ENCODE results near the gene GULP1. TPM values are rescaled to one million over a fixed set of nuclear protein-coding genes. Genes with fewer than 3 reads are reported as not detected.

The GULP1 gene
- total RNA-seq, 1 donor from 2014 or later = 49.0 TPM

DNA sequence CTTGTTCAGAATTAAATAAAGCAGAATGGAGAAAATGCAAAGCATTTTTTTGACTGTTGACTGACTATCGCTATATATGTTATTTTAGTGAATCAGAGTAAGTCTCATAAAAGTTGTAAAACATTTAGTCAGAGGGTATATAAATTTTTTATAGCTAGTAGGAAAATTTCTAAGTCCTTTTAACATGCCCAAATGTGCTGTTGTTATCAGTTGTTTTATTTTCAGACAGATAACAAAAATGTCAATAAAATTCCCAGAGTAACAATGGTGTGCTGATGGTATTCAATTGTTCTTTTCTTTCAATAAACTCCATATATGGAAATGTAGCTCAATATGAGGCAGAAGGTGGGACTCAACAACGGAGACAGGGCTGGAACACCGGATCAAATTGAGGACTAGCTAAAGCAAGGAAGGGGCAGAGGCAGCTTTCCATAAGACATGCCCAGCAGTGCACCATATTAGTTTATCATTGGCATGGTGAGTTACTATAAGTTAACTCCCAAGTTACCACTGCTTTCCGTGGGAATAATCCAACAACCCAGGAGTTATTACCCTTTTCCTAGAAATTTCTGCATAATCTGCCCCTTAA lies 26.6 kb downstream of the GULP1 start:
- no peaks in the 10 kb centered on the region for H3K27me3 Mint-ChIP-seq
- no peak for DNase-seq (ENCODE audit: extremely low spot score, unreplicated experiment)
- H3K9me3 Mint-ChIP-seq = peaks cover 7% of the 10 kb centered on the region
- H3K4me1 Mint-ChIP-seq (ENCODE audit: unreplicated experiment) = peaks cover 20% of the 10 kb centered on the region
- TF ChIP-seq, protein P1, sequence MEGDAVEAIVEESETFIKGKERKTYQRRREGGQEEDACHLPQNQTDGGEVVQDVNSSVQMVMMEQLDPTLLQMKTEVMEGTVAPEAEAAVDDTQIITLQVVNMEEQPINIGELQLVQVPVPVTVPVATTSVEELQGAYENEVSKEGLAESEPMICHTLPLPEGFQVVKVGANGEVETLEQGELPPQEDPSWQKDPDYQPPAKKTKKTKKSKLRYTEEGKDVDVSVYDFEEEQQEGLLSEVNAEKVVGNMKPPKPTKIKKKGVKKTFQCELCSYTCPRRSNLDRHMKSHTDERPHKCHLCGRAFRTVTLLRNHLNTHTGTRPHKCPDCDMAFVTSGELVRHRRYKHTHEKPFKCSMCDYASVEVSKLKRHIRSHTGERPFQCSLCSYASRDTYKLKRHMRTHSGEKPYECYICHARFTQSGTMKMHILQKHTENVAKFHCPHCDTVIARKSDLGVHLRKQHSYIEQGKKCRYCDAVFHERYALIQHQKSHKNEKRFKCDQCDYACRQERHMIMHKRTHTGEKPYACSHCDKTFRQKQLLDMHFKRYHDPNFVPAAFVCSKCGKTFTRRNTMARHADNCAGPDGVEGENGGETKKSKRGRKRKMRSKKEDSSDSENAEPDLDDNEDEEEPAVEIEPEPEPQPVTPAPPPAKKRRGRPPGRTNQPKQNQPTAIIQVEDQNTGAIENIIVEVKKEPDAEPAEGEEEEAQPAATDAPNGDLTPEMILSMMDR (conservative IDR thresholded peaks at IDR 0.05) = no peak
- no peak overlapping the region for H3K4me3 Mint-ChIP-seq
- H3K27ac Mint-ChIP-seq = no peak overlapping the region
- peaks cover 19% of the 10 kb centered on the region for H3K36me3 Mint-ChIP-seq

DNA sequence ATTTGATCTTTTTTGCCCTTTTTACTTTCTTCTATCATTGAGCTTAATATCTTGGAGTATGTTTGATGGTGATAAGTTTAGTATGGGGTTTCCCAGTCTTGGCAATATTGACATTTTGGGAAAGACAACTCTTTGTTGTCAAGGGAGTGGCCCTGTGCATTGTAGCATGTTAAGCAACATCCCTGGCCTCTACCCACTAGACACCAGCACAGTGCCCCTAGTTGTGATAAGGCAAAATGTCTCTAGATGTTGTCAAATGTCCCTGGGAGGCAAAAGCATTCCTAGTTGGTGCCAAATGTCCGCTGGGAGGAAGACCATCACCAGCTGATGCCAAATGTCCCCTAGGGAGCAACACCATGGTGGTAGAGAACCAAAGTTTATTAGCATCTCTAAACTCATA lies 28.2 kb downstream of the GULP1 start:
- H3K27ac Mint-ChIP-seq = no peak overlapping the region
- H3K4me1 Mint-ChIP-seq (ENCODE audit: unreplicated experiment) = peaks cover 17% of the 10 kb centered on the region
- peaks cover 6% of the 10 kb centered on the region for H3K9me3 Mint-ChIP-seq
- H3K27me3 Mint-ChIP-seq = no peaks in the 10 kb centered on the region
- DNase-seq (ENCODE audit: extremely low spot score, unreplicated experiment) = no peak
- TF ChIP-seq, protein P1 (conservative IDR thresholded peaks at IDR 0.05) = no peak
- peaks cover 9% of the 10 kb centered on the region for H3K36me3 Mint-ChIP-seq
- H3K4me3 Mint-ChIP-seq = no peak overlapping the region

DNA sequence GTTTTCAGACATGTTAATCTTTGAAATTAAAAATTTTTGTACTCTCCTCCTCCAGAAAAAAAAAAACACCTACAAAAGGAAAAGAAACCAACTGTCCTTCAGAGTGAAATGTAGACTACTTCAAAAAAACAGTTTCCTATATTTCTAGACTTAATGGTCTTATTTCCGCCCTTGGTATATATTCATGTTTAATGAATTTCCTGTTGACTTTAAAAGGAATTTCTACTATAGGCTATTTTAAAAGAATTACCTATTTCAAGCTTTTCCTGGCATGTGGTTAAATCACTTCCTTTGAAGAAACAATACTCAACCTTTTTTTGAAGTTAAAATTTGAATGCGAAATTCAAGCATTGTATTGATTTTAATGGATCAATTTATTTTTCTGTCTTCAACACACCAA lies 29.2 kb downstream of the GULP1 start:
- Mint-ChIP-seq H3K4me3 (no peak overlapping the region), H3K27me3 (no peaks in the 10 kb centered on the region), H3K27ac (no peak overlapping the region), H3K36me3 (peaks cover 8% of the 10 kb centered on the region), H3K4me1 (ENCODE audit: unreplicated experiment) (peaks cover 19% of the 10 kb centered on the region), H3K9me3 (peaks cover 6% of the 10 kb centered on the region)
- no peak for DNase-seq (ENCODE audit: extremely low spot score, unreplicated experiment)
- TF ChIP-seq, protein P1 (conservative IDR thresholded peaks at IDR 0.05) = no peak

DNA sequence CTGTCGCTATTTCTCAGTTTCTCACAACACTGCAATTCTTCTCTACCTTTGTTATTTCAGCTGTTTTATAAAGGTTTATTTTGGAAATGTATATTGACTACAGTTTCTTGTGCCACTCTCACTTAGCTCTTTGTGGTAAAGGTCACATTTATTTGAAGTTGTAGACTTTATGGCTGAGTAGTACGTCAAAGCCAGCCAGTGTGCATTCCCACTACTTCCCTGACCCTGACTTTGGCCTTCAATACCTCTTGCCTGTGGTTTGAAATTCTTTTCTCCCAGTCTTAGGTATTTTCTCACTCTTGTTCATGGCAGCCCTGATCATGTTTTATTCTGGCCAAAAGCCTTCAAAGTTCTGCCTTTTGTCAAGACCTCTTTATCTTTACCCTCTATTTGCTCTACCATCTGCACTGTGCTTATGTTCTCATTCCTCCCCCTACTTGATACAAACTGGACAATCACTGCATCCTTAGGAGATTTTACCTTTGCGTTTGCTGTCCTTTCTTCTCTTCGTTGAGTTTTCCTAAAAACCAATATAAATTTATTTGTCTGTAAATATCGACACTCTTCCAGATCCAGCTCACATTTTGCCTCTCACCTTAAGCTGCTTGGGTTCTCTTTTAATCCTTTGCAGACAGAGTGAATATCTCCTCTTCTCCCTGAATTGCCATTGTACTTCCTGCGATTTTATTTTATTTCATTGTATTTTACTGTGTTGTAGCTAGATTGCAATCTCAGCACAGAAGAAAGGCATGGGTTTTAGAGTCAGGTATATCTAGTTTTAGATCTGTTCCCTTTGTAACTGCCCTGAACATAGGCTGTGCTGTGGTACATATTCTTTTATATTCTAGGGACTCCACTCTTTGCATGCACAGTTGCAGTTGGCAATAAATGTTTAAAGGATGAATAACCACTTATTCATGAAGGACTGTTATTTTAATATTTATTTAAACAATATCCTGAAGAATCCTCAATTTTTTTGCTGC lies 31.2 kb downstream of the GULP1 start:
- Mint-ChIP-seq H3K27me3 (no peaks in the 10 kb centered on the region), H3K4me1 (ENCODE audit: unreplicated experiment) (peaks cover 31% of the 10 kb centered on the region), H3K9me3 (no peaks in the 10 kb centered on the region), H3K4me3 (no peak overlapping the region), H3K27ac (no peak overlapping the region), H3K36me3 (peaks cover 3% of the 10 kb centered on the region)
- DNase-seq (ENCODE audit: extremely low spot score, unreplicated experiment) = no peak
- TF ChIP-seq, protein P1 (conservative IDR thresholded peaks at IDR 0.05) = no peak

DNA sequence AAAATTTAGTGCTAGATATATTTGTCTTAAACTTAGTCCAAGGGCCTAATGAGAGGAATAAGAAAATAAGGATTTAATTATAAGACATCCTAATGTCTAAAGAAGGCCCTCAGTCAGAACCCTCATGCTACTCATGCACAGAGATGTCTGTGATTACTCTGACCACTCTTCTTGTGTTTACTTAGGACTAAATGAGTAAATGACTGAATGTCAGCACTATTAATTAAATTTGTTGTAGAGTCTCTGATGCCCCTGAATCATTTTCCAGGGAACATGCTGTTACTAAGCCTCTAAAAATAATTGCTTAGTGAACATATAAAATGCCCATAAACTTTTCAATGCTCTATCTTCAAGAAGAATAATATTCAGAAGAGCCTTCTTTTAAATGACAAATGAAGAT lies 32.4 kb downstream of the GULP1 start:
- Mint-ChIP-seq H3K4me3 (no peak overlapping the region), H3K36me3 (peaks cover 3% of the 10 kb centered on the region), H3K4me1 (ENCODE audit: unreplicated experiment) (peaks cover 31% of the 10 kb centered on the region), H3K9me3 (no peaks in the 10 kb centered on the region), H3K27me3 (no peaks in the 10 kb centered on the region), H3K27ac (no peak overlapping the region)
- TF ChIP-seq, protein P1 (conservative IDR thresholded peaks at IDR 0.05) = no peak
- DNase-seq (ENCODE audit: extremely low spot score, unreplicated experiment) = no peak

Data from type B pancreatic cell (in vitro differentiated cells).